ENCODE data around the gene FBRSL1.

The FBRSL1 gene

DNA sequence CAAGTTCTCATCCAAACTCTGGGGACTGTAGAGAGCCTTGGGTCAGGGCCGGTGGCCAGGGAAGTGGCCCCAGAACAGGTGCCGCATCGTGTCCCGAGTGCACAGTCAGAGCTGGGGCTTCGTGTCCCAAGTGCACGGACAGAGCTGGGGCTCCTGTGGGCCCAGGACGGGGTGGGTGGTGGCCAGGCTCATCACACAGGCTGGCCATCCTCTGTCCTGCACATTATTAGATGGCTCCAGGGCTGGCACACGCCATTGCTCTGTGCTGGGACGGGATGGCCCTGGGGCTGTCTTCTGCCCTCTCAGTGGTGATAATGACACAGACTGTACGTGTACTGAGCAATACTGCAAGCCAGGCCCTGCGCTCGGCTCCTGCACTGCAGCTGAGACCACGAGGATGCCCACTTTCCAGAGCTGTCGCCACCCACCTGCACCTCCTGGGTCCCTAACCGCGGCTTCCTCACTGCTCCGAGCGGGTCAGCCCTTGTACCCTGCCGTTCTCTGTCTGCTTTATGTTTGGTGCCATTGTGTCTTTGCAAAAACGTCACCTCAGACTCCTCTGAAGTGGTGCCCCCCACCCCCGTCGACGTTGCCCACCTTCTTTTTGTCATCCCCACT is 1.9 kb downstream of the FBRSL1 start:
- in situ Hi-C loops (cut with MboI; ENCODE audit: low pct_unique_long_range_greater_than_20kb, low sequenced_read_pairs), result no loop called here
- DNase-seq, result no peak

DNA sequence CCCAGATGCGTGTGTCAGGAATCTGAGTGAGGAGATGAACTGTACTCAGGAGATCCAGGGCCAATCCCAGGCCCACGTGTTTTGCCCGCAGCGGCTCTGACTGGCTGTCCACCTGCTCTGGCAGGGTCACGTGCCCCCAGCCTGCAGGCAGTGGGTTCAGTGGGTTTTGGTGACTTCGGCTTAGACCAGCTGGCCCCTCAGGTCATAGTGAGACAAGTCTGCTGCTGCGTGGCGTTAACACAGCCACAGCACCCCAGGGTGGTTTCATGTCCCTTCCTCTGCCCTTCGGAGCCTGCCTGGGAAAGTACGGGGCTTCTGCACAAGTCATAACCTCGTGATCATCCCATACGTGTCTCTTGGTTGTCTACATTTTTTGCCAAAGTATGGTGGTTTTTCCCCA is 2.6 kb downstream of the FBRSL1 start:
- DNase-seq, result no peak
- in situ Hi-C loops (cut with MboI; ENCODE audit: low pct_unique_long_range_greater_than_20kb, low sequenced_read_pairs), result no loop called here

DNA sequence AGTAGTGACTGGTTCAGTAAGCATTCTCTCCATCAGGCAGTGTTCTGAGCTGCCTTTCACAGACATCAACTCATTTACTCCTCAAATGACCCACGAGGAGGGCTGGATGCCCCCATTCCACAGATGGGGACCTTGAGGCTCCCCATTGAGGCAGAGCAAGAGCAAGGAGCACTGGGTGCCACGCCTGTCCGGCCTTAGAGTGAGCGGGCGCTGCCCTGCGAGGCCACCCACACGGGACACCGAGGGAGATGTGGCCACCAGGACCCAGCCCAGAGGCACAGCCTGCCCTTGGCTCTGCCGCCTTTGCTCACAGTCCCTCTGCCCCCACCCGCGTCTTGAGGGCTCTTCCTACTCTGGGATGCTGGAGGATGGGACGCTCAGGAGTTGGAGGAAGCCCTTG is 3.0 kb downstream of the FBRSL1 start:
- in situ Hi-C loops (cut with MboI; ENCODE audit: low pct_unique_long_range_greater_than_20kb, low sequenced_read_pairs), result no loop called here
- DNase-seq, result no peak

DNA sequence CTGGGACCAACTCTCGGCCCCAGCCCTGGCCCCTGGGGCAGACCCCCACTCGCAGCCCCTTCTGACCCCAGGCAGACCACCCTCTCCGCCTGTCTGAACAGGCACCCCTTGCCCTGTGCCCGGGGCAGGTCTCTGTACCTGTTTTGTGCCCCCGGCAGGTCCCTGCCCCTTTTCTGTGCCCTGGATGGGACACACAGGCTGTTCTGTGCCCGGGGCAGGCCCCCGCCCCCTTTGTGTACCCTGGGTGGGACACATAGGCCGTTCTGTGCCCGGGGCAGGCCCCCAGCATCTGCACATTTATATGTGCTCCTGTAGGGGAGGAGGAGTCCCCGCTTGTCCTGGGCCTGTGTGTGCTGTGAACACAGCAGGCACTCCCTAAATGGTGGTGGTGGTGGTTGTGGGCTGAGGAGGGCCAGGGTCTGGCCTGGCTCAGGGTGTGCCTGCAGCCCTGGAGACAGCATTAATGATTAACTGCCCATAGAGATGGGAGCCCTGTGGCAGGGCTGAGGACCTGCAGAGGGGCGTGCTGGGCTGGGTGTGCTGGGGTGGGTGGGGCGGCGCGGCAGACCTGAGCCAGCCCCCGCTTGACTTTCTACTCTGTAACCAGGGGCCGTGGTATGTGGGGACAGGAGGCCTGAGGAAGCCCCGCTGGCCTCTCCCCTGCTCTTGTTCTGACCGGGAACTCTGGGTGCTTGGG is 3.7 kb downstream of the FBRSL1 start:
- DNase-seq, result no peak
- in situ Hi-C loops (cut with MboI; ENCODE audit: low pct_unique_long_range_greater_than_20kb, low sequenced_read_pairs), result no loop called here

DNA sequence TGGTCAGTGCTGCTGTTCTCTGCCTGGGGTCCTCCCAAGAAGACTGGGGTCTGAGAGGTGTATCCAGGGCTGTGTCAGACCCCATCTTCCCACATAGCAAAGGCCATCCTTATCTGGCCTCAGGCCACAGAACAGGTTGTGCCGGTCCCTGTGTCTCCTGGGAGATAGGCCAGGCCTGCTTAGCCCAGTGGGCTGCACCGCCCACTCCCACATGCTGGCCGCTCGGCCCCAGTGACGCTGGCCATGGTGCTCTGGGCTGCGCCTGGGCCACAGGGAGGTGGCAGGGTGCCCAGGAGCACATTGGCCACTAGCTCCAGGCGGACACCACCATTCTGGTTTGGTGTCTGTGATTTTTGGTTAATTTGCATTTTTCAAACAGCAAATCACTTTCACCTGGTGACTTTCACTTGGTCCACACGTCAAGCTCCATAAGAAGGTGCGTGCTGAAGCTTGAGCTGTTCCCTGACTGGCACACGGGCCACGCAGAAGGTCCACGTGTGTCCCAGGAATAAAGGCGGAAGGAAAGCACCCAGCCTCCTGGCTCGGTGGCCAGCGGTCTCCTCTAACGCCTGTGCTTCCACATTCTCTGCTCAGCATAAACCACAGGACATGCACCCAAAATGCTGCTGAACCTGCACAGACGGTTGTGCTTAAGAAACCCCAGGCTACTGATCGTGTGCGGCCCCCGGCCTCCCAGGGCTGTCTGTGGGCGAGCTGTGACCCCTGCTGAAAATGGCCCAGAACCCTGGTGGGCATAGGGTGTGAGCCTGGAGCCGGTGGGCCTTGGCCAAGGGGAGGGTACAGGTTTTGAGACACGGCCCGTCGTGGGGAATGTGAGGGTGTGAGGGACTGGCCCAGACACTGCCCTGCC is 4.6 kb downstream of the FBRSL1 start:
- DNase-seq, result no peak
- in situ Hi-C loops (cut with MboI; ENCODE audit: low pct_unique_long_range_greater_than_20kb, low sequenced_read_pairs), result no loop called here

DNA sequence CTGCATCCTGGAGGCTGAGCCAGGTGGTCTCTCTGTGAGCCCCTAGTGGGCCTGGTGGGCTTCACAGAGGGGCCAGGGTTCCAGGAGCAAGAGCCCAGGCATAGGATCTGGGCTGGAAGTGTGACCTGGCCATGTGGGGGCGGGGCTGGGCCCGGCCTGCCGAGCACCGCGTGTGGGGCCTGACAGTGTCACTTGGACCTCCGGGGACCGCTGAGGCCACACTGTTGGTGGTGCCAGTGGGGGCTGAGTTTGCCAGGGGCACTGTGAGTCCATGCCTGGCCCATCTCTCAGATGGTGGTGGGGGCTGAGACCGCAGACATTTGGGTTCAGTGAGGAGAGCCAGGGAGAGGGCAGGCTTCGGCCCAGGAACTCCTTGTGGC is 5.2 kb downstream of the FBRSL1 start:
- in situ Hi-C loops (cut with MboI; ENCODE audit: low pct_unique_long_range_greater_than_20kb, low sequenced_read_pairs), result no loop called here
- no peak for DNase-seq

DNA sequence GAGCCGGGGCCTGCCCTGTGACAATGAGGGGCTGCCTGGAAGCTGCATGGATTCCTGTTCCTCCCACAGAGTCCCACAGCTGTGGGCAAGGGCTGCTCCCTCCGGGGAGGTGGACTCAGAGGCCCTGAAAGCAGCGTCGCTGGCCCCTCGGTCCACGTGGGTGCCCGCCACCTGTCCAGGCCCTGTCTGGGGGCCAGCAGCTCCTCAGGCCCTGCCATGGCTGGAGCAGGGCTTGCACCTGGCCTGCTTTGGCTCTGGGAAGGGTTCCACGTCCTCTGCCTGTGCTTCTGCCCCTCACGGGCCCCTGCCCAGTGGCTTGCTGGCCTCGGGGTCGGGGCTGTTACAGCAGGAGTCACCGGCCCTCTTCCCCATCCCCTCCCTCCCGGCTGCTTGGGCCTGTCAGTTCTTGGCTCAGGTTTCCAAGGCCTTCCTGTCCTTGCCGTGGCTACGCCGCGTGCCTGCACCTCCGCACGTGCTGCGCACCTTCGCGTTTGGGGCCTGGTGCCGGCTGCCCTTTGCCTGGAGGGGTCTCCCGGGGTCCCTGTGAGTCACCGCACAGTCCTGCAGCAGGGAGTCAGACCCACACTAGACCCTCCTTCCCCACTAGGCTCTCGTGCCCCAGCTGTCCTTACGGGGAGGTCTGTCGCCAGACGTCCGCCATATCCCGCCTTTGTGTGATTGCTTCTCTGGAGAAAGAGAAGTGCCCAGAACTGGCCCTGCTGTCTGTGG is 5.8 kb downstream of the FBRSL1 start:
- in situ Hi-C loops (cut with MboI; ENCODE audit: low pct_unique_long_range_greater_than_20kb, low sequenced_read_pairs), result no loop called here
- no peak for DNase-seq

DNA sequence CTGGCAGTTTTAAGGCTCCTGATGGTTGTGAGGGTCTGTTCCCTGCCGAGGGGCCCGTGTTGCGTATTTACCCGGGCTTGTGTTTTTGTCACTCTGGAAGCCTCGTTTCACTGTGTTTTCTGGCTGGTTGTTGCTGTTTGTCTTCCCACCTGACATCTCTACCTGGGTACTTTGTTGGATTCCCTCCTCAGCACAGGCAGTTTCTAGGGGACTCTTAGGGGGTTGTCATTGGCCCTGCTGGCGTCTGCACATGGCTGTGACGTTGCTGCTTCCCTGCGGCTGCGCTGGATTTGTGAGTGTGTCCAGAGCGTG is 6.4 kb downstream of the FBRSL1 start:
- no peak for DNase-seq
- in situ Hi-C loops (cut with MboI; ENCODE audit: low pct_unique_long_range_greater_than_20kb, low sequenced_read_pairs), result no loop called here

DNA sequence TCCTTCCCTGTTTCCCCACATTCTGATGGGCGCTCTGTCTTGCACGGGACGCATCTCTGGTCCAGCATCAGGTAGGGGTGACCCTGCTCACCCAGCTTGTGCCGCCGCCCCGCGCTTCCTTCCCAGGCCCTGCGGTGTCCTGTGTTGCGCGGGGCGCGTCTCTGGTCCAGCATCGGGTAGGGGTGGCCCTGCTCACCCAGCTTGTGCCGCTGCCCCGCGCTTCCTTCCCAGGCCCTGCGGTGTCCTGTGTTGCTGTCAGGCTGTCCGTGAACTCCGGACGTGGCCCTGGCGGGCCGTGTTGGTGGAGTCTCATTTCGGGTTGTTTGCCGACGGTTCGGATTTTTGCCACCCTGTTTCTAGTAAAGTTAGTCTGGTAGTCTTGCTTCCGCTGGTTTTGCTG is 6.8 kb downstream of the FBRSL1 start:
- in situ Hi-C loops (cut with MboI; ENCODE audit: low pct_unique_long_range_greater_than_20kb, low sequenced_read_pairs), result no loop called here

DNA sequence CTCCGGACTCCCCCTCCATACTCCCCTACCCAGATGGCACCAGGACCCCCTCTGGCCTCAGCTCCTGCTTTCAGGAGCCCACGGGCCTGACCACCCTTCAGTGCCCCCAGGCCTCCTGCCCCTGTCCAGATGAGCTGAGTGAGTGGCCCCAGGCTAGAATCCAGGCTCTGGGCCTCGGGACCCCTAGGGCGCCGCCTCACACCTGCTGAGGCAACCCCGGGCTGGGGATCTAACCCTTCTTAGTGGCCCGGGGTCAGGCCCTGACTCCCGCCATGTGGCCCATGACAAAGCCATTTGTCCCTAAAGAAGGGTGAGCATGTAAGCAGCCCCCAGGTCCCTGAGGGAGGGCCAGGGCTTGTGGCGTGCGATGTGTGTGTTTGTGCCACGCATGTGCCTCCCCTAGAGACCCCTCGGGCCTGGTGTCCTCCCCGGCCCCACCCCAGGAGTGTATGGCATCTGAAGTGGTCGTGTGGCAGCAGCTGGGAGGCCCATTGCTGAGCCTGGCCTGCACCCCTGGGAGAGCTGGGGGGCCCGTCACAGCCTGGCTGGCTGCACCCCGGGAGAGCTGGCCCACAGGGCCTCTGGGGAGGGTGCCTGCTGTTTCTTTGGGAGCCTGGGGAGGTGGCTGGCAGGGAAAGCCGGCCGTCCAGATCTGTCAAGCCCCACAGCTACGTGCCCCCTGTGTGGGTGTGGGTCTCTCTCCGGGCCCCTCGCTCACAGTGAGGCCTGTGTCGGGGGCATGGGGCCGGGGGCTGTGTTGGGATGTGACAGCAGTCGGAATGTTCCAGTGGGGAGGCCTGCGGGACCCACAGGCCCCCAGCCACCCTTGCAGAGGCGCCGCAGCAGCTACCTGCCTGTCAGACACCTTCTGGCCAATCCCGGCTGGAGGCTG is 7.8 kb downstream of the FBRSL1 start:
- DNase-seq, result no peak
- in situ Hi-C loops (cut with MboI; ENCODE audit: low pct_unique_long_range_greater_than_20kb, low sequenced_read_pairs), result no loop called here

More for the DNA sequence above, 6.8 kb downstream of the FBRSL1 start:
- DNase-seq, result no peak

DNA sequence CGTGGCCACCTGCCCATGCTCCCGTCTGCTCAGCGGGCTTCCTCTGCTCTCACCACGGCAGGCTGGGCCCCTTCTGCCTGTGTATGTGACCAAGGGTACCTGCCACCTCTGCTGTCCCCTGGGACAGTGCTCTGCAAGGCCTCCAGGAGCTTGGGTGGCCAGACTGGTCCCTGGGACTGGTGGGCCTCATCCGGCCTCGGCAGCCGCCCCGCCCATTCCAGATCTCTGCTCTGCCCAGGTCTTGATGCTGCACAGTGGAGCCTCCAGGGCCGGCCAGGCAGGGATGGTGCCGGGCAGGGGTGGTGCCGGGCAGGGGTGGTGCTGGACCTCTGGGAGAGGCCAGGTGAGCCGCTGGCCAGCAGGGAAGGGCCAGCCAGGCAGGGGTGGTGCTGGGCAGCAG is 9.0 kb downstream of the FBRSL1 start:
- no peak for DNase-seq
- in situ Hi-C loops (cut with MboI; ENCODE audit: low pct_unique_long_range_greater_than_20kb, low sequenced_read_pairs), result no loop called here

DNA sequence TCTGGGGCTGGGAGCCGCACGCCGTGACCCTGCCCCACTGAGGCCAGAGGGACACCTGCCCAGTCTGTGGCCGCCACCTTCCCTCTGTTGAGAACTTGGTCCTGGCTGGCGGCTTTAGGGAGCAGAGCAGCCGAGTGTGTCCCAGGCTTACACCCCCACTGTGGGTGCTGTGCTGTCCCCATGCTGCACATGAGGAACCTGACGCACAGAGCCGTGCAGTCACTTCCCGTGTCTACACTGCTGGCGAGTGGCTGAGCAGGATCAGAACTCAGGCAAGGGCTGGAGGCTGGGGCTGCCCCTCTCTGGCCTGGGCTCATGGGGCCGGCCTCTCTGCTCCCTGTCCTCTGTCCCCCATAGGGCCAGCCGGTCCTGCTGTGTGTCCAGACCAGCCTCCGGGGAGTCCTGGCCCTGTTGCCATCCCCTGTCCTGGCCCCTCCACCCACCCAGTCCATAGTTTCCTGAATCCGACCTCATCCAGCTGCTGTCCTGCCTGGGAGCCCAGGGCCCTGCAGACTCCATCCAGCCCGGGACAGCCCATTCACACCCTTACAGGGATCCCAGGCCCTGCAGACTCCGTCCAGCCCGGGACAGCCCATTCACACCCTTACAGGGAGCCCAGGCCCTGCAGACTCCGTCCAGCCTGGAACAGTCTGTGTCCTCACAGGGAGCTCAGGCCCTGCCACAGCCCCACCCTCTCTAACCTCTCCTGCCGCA is 10.3 kb downstream of the FBRSL1 start:
- in situ Hi-C loops (cut with MboI; ENCODE audit: low pct_unique_long_range_greater_than_20kb, low sequenced_read_pairs), result no loop called here
- DNase-seq, result no peak

DNA sequence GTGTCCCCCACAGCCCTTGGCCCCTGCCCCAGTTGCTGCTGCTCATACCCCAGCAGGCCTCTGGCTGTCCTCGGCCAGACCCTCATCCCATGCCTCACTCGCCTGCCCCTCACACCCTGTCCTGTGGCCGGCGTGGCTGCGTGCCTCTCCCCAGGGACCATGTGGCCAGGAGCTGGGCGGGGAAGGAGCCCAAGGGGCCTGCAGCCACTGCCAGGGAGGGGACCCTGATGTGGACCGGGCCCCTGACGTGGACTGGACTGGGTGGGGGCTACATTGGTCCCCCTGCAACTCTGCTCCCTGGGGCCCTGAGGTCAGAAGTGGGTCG is 10.9 kb downstream of the FBRSL1 start:
- in situ Hi-C loops (cut with MboI; ENCODE audit: low pct_unique_long_range_greater_than_20kb, low sequenced_read_pairs), result no loop called here
- DNase-seq, result no peak

DNA sequence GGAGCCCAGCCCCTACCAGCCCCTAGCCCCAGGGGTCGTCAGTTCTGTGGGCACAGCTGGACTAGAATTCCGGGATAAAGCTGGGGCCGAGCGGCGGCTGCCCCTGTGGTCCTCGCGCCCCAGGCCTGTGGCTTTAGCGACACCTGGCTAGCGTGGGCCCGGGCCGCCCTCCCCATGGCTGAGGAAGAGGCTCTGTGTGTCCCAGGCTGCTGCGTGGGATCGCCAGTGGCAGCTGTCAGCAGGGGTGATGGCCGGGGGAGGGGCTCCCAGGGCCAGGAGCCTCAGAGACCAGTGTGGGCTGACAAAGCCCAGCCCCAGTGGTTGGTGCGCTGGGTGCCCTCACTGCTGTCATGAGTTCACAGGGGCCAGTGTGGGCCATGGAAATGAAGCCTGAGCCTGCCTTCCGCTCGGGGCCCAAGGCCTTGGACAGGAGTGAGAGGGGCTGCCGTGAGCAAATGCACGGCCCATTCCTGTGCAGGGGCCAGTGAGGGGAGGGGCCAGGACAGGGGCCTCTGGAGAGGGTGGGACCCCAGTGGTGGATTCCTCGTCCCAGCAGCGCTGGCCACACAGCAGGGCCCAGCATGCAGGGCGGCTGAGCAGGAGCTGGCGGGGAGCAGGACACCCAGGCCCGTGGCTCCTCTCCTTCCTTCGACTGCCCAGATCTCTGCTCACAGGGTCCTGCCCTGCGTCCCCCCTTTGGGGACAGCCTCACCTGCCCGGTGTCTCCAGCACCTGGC is 11.4 kb downstream of the FBRSL1 start:
- in situ Hi-C loops (cut with MboI; ENCODE audit: low pct_unique_long_range_greater_than_20kb, low sequenced_read_pairs), result no loop called here
- DNase-seq, result no peak

DNA sequence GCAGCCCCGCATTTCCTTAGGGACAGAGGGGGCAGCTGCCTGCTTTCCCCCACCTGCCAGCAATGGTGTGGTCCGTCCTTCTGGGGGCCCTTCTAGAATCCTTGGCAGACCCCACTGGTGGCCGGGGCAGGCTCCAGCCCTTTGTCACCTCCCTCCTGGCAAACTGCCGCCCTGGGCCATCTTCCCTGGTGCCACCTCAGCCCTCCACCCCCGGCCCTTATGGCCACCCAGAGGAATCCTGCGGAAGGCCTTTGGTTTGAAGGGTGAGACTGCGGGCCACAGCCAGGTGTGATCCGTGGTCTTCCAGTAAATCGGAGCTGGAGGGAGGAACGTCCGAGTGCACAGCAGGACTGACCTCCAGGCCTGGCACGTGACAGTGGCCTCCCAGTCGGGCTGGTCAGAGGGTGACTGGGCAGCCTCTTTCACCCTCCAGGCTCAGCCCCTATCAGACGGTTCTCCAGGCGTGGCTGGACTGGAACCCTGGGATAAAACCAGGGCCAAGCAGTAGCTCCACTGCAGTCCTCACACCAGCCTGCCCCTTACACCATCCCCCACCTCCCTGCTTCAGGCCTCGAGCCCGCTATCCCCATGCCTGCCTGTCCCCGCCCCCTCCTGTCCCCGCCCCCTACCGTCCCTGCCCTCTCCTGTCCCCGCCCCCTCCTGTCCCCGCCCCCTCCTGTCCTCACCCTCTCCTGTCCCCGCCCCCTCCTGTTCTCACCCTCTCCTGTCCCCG is 12.4 kb downstream of the FBRSL1 start:
- DNase-seq, result no peak
- in situ Hi-C loops (cut with MboI; ENCODE audit: low pct_unique_long_range_greater_than_20kb, low sequenced_read_pairs), result no loop called here

DNA sequence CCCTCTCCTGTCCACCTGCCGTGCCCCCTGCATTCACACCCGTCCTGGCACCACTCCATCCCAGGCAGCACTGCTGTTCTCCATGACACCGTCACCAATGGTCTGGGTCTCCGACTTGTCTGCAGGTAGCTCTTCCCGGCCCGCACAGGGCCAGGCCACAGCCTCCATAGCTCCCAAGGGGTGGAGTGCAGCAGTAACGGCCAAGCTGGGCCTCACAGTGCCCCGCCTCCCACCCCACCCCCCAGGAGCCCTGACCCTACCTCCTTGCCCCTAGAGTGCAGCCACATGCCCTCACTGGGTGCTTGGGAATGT is 12.9 kb downstream of the FBRSL1 start:
- no peak for DNase-seq
- in situ Hi-C loops (cut with MboI; ENCODE audit: low pct_unique_long_range_greater_than_20kb, low sequenced_read_pairs), result no loop called here

DNA sequence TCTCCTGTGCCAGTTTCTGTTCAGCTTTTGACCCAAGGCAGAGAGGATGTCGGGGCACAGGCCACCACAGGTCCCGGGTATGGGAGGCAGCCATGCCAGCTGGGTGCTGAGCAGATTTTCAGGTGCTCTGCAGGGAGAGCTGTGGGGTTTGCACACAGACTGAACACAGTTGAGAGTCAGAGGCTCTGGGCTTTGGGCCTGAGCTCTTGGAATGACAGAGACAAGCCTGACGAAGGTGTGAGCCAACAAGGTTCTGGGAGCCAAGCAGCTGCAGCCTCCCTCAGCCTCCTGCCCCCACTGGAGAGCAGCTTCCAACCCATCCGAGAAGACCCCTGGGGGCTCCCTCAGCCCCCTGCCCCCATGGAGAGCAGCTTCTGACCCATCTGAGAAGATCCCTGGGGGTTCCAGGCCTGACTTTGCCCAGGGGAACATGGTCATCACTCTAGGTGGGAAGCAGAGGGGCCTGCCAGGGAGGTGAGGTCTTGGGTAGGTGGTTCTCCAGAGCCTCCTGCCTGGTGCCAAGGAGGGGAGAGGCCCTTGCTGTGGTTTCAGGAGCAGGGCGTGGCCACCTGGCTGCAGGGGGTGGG is 13.8 kb downstream of the FBRSL1 start:
- in situ Hi-C loops (cut with MboI; ENCODE audit: low pct_unique_long_range_greater_than_20kb, low sequenced_read_pairs), result no loop called here
- no peak for DNase-seq

Data from KBM-7 (cell line).